Epithelial cell of esophagus (primary cell): ENCODE results near the gene BORA.
A peak's percentile ranks its signal among the peaks of the same experiment; 100 is the strongest.

ENCODE experiments used
- DNase-seq: peaks from one replicate; pipeline ENCODE4 v3.0.0; 2010; ENCODE audit warnings: low read depth
- H3K4me3 ChIP-seq: 2 replicates; pipeline ENCODE4 v1.5.1; 2011; ENCODE audit warnings: mild to moderate bottlenecking, low read length, control low read depth
- CTCF ChIP-seq: IDR thresholded peaks from 2 replicates; pipeline ENCODE4 v1.5.1; 2011; ENCODE audit warnings: low read depth, mild to moderate bottlenecking, low read length, control low read depth, inconsistent platforms; ENCODE audit not compliant: insufficient read depth; ENCODE audit errors: missing control alignments

Gene BORA

DNA sequence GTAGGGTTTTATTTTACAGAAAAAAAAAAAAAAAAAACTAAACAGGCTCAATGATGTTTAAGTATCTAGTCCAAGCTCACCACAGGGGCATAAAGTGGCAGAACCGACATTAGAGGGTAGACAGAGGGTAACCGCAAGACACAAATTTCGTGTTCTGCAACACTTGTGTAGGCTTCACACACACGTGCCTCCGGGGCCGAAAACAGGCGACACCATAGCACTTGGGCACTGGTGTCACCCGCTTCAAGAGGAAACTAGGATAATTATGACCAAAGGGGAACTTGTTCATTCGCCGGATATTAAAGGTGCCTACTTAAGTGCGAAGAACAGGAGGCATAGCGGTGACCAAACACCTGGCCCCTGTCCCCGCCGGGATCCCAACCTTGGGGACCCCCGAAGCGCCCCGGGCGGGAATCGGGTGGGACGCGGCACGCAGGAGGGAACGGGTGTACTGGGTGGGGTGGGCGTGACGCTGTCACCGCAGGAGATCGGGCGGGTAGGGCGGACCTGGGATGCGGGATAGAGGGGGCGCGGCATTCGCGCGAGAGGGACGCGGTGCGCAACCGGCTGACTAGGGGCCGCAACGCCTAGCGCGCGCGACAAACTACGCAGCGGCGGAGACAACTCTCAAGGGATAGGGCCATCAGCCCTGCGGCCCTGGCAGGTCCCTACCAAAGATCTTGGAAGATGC is 852 bp upstream of the BORA start:
- H3K4me3 ChIP-seq, result peak overlapping the region; percentile 94
- peak; percentile 9 for DNase-seq
- TF ChIP-seq CTCF, result no peak

DNA sequence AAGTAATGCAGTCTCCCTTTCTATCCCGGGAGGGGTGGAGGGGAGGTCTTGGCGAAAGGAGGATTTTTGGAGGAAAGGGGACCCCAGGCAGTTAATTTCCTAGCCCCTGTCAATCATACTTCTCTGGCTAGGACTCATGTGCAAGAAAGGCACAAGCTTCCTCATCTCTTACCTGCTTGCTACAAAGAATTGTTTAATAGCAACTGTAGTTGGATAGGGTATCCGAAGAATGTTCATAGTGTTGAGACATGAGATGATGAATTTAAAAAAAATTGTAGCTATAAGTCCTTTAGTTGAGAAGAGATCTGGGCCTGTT is 525 bp downstream of the BORA start:
- TF ChIP-seq CTCF, result no peak
- DNase-seq, result no peak

DNA sequence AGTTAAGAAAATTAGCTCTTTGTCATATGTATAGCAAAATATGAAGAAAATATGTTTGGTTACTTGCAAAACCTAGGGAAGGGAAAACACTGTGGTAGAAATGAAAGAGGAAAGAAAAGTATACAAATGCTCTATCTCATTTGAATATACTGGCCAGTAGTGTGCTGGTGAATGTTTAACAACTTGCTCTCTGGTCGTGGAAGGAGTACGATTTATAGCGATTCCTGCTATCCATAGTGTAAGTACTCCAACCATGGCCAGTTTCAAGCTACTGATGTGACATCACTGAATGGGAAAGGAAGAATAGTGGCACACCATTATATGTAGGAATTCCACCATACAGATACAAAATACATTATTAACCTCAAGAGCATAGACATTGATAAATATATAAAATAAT is 9.3 kb downstream of the BORA start:
- TF ChIP-seq CTCF, result no peak
- no peak for DNase-seq
- H3K4me3 ChIP-seq, result no peak overlapping the region

More for the DNA sequence above, 525 bp downstream of the BORA start:
- H3K4me3 ChIP-seq, result peak overlapping the region; percentile 94

- DNase-seq, result no peak
- no peak for TF ChIP-seq CTCF
Observed at GRCh38 chr13:72740015-72740414, 12.3 kb downstream of the BORA start.

DNA sequence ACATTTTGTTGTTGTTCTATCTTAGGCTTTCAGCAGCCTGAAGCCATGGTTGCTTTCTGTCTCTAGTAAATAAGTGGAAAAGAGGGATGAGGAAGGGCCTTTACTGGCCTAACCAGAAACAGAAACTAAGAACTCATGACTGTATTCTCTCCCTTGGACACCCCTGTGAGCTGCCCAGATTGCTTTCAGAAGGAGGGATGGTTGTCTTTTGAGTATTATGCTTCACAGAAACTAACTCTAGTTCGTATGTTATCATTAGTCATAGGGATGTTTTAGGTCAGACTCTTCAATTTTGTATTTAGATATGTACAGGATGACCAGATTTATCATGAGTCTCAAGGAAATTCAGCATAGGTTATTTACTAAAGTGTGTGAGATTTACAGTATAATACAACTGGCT is 17.5 kb downstream of the BORA start:
- TF ChIP-seq CTCF, result no peak
- no peak for DNase-seq
- no peak overlapping the region for H3K4me3 ChIP-seq

More at GRCh38 chr13:72740015-72740414, 12.3 kb downstream of the BORA start:
- H3K4me3 ChIP-seq, result no peak overlapping the region

- H3K4me3 ChIP-seq, result no peak overlapping the region
- no peak for TF ChIP-seq CTCF
- no peak for DNase-seq
Observed at GRCh38 chr13:72751220-72751619, 23.5 kb downstream of the BORA start.

DNA sequence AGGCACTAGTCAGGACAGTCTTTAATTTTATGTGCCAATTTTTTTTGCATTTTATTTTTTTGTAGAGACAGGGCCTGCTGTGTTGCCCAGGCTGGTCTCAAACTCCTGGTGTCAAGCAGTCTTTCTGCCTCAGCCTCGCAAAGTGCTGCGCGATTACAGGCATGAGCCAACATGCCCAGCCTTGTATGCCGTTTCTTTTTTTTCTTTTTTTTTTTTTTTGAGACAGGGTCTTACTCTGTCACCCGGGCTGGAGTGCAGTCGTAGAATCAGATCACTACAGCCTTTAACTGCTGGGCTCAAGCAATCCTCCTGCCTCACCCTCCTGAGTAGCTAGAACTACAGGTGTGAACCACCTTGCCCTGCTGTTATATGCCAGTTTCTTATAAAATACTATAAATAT is 26.4 kb downstream of the BORA start:
- TF ChIP-seq CTCF, result no peak
- H3K4me3 ChIP-seq, result no peak overlapping the region
- peak; percentile 38 for DNase-seq
